KOPT-K1 (cell line): Measurements from ENCODE around the gene ZNF470.
A peak's percentile ranks its signal among the peaks of the same experiment; 100 is the strongest.

Experiments
- H3K27ac ChIP-seq: fragments of 200-600 bp; sonication (generic); 2 replicates; pipeline ENCODE4 v1.5.1; 2016; ENCODE audit warnings: antibody characterized with exemption, mild to moderate bottlenecking, low read depth, low read length; ENCODE audit not compliant: poor library complexity, severe bottlenecking
- H3K36me3 ChIP-seq: fragments of 200-600 bp; sonication (generic); 2 replicates; pipeline ENCODE4 v1.5.1; 2017; ENCODE audit warnings: antibody characterized with exemption, mild to moderate bottlenecking, low read length, moderate library complexity; ENCODE audit not compliant: insufficient read depth
- H3K9me3 ChIP-seq: fragments of 200-600 bp; sonication (generic); 2 replicates; pipeline ENCODE4 v1.5.1; 2017; ENCODE audit warnings: antibody characterized with exemption, low read length, mild to moderate bottlenecking; ENCODE audit not compliant: insufficient read depth, poor library complexity, severe bottlenecking

ZNF470 gene

GRCh38 chr19:56567274-56568120, at the start of gene ZNF470:
ZNF470 (plus strand) TSS chr19:56567468; CDS start chr19:56570312, 2,844 bp downstream.
- Histone ChIP-seq H3K9me3 (peaks cover 89% of the 10 kb centered on the region), H3K27ac (peak within 1 kb of the TSS; percentile 68), H3K36me3 (peaks cover 22% of the 10 kb centered on the region)

DNA sequence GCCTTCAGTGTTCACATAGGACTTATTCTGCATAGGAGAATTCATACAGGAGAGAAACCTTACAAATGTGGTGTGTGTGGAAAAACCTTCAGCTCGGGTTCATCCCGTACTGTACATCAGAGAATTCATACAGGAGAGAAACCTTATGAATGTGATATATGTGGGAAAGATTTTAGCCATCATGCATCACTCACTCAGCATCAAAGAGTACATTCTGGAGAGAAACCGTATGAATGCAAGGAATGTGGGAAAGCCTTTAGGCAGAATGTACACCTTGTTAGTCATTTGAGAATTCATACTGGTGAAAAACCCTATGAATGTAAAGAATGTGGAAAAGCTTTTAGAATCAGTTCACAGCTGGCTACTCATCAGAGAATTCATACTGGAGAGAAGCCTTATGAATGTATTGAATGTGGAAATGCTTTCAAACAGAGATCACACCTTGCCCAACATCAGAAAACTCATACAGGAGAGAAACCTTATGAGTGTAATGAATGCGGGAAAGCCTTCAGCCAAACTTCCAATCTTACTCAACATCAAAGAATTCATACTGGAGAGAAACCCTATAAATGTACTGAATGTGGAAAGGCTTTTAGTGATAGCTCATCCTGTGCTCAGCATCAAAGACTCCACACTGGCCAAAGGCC, 41.9 kb upstream of the ZNF470 start:
- Histone ChIP-seq H3K9me3 (peaks cover 48% of the 10 kb centered on the region), H3K27ac (no peak overlapping the region)

GRCh38 chr19:56537442-56537841, 29.8 kb upstream of the ZNF470 start:
- Histone ChIP-seq H3K36me3 (no peaks in the 10 kb centered on the region), H3K27ac (no peak overlapping the region), H3K9me3 (peaks cover 22% of the 10 kb centered on the region)

More for the DNA sequence above, 41.9 kb upstream of the ZNF470 start:
- no peaks in the 10 kb centered on the region for H3K36me3 ChIP-seq

DNA sequence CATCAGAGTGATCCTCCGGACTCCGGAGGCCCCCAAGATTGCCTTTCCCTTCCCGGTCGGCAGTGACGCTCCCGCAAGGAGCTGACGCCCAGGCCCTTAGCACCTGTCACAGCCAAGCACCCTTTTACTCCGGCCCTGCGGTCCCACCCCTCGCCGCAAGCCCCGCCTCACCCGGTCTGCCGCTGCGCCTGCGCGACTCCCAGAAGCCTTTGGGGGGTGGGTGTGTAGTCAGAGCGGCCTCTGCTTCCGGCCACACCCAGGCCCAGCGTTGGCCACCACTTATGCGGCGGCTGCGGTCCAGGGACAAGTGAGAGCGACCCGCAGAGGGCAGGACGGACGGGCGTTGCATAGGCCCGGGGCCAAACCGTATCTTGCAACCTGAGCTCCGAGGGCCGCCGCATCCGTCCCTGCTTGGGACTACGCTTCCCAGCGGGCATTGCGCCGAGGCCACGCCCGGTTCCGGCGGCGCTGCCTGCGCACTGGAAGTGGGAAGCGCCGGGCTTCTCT, 29.0 kb upstream of the ZNF470 start:
- H3K9me3 ChIP-seq: peaks cover 22% of the 10 kb centered on the region
- no peak overlapping the region for H3K27ac ChIP-seq
- no peaks in the 10 kb centered on the region for H3K36me3 ChIP-seq

GRCh38 chr19:56538761-56539263, 28.5 kb upstream of the ZNF470 start, which contains the start of gene ZFP28:
ZFP28 (plus strand) TSS chr19:56538948; CDS start chr19:56539019, 71 bp downstream.
- Histone ChIP-seq H3K36me3 (no peaks in the 10 kb centered on the region), H3K27ac (no peak within 1 kb of the TSS), H3K9me3 (peaks cover 27% of the 10 kb centered on the region)

- H3K9me3 ChIP-seq: peaks cover 22% of the 10 kb centered on the region
- H3K36me3 ChIP-seq: no peaks in the 10 kb centered on the region
- no peak overlapping the region for H3K27ac ChIP-seq
Observed at GRCh38 chr19:56543776-56544175, 23.5 kb upstream of the ZNF470 start.

DNA sequence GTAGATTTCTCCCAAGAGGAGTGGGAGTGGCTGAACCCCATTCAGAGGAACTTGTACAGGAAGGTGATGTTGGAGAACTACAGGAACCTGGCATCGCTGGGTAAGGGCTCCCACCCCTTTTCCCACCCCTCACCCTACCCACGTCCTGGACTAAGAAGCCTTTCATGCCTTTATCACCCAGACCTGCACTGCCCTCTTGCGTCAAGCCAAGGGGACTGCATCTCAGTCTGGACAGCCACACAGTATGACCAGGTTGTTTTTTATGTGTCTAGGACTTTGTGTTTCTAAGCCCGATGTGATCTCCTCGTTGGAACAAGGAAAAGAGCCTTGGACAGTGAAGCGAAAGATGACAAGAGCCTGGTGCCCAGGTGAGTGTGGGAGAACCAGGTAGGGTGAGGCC, 19.7 kb upstream of the ZNF470 start:
- Histone ChIP-seq H3K27ac (no peak overlapping the region), H3K9me3 (peaks cover 26% of the 10 kb centered on the region), H3K36me3 (no peaks in the 10 kb centered on the region)

DNA sequence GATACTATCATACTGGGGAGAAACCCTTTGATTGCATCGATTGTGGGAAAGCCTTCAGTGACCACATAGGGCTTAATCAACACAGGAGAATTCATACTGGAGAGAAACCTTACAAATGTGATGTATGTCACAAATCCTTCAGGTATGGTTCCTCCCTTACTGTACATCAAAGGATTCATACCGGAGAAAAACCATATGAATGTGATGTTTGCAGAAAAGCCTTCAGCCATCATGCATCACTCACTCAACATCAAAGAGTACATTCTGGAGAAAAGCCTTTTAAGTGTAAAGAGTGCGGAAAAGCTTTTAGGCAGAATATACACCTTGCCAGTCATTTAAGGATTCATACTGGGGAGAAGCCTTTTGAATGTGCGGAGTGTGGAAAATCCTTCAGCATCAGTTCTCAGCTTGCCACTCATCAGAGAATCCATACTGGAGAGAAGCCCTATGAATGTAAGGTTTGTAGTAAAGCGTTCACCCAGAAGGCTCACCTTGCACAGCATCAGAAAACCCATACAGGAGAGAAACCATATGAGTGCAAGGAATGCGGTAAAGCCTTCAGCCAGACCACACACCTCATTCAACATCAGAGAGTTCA, 12.9 kb upstream of the ZNF470 start:
- no peak overlapping the region for H3K27ac ChIP-seq
- peaks cover 34% of the 10 kb centered on the region for H3K9me3 ChIP-seq

GRCh38 chr19:56562766-56563165, 4.5 kb upstream of the ZNF470 start:
- Histone ChIP-seq H3K9me3 (peaks cover 56% of the 10 kb centered on the region), H3K36me3 (no peaks in the 10 kb centered on the region), H3K27ac (no peak overlapping the region)

More for the DNA sequence above, 12.9 kb upstream of the ZNF470 start:
- H3K36me3 ChIP-seq: no peaks in the 10 kb centered on the region

DNA sequence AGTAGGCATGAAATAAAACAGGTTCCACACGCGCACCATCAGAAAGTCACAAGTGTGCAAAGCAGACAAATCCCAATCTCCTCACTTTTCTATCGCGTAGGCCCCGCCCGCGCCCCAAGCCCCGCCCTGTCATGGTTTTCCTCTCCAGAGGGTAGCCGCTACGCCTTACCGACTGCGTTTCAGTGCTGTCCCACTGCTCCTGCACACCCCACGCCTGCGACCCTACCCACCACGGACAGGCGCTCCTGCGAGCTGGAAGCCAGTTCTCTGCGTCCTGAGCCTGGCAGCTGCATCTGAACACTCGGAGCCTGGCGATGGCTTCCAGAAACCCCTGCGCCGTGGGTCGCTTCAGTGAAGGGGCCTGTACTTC, 379 bp upstream of the ZNF470 start:
- H3K9me3 ChIP-seq: peaks cover 89% of the 10 kb centered on the region
- H3K36me3 ChIP-seq: peaks cover 22% of the 10 kb centered on the region
- H3K27ac ChIP-seq: peak overlapping the region; percentile 68

- Histone ChIP-seq H3K36me3 (peaks cover 43% of the 10 kb centered on the region), H3K9me3 (peaks cover 97% of the 10 kb centered on the region), H3K27ac (no peak overlapping the region)
Observed at GRCh38 chr19:56572589-56572988, 5.3 kb downstream of the ZNF470 start.

GRCh38 chr19:56573914-56574313, 6.6 kb downstream of the ZNF470 start:
- Histone ChIP-seq H3K27ac (no peak overlapping the region), H3K36me3 (peaks cover 43% of the 10 kb centered on the region), H3K9me3 (peaks cover 97% of the 10 kb centered on the region)

- H3K36me3 ChIP-seq: peaks cover 21% of the 10 kb centered on the region
- peaks cover 97% of the 10 kb centered on the region for H3K9me3 ChIP-seq
- no peak overlapping the region for H3K27ac ChIP-seq
Observed at GRCh38 chr19:56577719-56578602, 10.7 kb downstream of the ZNF470 start.

DNA sequence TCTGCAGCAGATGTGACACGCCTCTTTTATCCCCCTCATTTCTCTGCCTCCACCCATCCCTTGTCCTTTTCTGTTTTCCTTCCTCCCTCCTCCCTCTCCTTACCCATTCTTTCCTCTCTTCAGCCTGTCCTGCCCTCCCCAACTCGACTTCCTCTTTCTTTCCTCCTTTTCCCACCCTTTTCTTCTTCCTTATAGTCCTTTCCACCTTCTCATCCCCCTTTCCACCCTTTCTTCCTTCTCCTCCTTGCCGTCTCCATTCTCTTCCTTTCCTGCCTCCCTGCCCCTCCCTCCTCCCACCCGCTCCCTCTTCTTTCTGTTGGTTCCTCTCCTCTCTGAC, 27.1 kb downstream of the ZNF470 start:
- Histone ChIP-seq H3K9me3 (peaks cover 39% of the 10 kb centered on the region), H3K36me3 (peaks cover 13% of the 10 kb centered on the region), H3K27ac (peak overlapping the region; percentile 58)
